Hepatocyte (in vitro differentiated cells): ENCODE results near the gene STAP2.

Experiments
- EZH2 ChIP-seq: fragments of 200-600 bp; sonication (generic); IDR thresholded peaks from 2 replicates; pipeline ENCODE4 v1.6.1; 2016; ENCODE audit warnings: antibody characterized with exemption, mild to moderate bottlenecking, borderline replicate concordance
- EZH2phosphoT487 ChIP-seq: fragments of 200-600 bp; sonication (generic); IDR thresholded peaks from one replicate; pipeline ENCODE4 v1.6.1; 2018; ENCODE audit warnings: antibody characterized with exemption, mild to moderate bottlenecking, low read depth, moderate library complexity; ENCODE audit not compliant: unreplicated experiment, severe bottlenecking
- TF ChIP-seq, protein P1 (sequence below): fragments of 200-600 bp; sonication (generic); IDR thresholded peaks from 2 replicates; pipeline ENCODE4 v1.5.1; 2016; ENCODE audit warnings: antibody characterized with exemption, mild to moderate bottlenecking; ENCODE audit not compliant: poor library complexity

DNA sequence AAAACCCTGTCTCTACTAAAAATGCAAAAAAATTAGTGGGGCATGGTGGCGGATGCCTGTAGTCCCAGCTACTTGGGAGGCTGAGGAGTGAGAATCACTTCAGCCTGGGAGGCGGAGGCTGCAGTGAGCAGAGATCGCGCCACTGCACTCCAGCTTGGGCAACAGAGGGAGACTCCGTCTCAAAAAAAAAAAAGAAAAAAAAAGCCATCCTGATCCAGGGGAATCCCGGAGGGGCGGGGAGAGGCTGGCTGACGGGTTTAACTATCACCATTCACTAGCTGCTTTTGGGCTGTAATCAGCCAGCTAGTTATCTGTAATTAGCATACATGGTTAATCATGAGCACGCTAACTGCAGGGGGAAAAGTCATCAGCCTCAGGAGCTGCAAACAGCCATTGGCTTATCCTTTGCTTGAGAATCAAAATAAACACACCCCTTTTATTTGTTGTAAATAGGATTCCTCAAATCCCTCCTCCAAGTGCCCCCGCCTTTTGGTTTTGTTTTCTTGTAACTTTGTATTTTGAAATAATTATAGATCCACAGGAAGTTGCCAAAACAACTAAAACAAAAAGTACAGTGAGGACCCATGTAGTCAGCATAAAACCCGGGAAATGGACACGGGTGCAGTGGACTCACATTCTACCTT lies 24.7 kb downstream of the STAP2 start:
- TF ChIP-seq, protein P1, sequence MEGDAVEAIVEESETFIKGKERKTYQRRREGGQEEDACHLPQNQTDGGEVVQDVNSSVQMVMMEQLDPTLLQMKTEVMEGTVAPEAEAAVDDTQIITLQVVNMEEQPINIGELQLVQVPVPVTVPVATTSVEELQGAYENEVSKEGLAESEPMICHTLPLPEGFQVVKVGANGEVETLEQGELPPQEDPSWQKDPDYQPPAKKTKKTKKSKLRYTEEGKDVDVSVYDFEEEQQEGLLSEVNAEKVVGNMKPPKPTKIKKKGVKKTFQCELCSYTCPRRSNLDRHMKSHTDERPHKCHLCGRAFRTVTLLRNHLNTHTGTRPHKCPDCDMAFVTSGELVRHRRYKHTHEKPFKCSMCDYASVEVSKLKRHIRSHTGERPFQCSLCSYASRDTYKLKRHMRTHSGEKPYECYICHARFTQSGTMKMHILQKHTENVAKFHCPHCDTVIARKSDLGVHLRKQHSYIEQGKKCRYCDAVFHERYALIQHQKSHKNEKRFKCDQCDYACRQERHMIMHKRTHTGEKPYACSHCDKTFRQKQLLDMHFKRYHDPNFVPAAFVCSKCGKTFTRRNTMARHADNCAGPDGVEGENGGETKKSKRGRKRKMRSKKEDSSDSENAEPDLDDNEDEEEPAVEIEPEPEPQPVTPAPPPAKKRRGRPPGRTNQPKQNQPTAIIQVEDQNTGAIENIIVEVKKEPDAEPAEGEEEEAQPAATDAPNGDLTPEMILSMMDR: no peak
- no peak for TF ChIP-seq EZH2
- no peak for TF ChIP-seq EZH2phosphoT487
